Liver (tissue), 9 donors: ENCODE measurements around the gene SLC12A7. TPM values are rescaled to one million over a fixed set of nuclear protein-coding genes. Genes with fewer than 3 reads are reported as not detected.

ENCODE experiments used
- DNase-seq: peaks from one replicate; pipeline ENCODE4 v3.0.0-alpha.2; 2017; ENCODE audit warnings: low spot score
- H3K27ac ChIP-seq, 2 donors: one replicate each; pipeline ENCODE4 v1.7.0; 2013; ENCODE audit warnings: inconsistent platforms in 2 of 2, low read length in 2 of 2, control low read depth in 1 of 2, low read depth in 1 of 2, mild to moderate bottlenecking in 1 of 2
- H3K27me3 ChIP-seq, 4 donors: one replicate each; pipeline versions ENCODE4 v1.6.1 to v1.7.0; 2013; ENCODE audit warnings: low read length in 3 of 4, inconsistent platforms in 1 of 4, mild to moderate bottlenecking in 1 of 4, moderate library complexity in 1 of 4; ENCODE audit not compliant: control insufficient read depth in 4 of 4, insufficient read depth in 4 of 4
- H3K36me3 ChIP-seq, 4 donors: one replicate each; pipeline versions ENCODE4 v1.6.1 to v1.7.0; 2013; ENCODE audit warnings: low read length in 3 of 4, mild to moderate bottlenecking in 3 of 4, low read depth in 1 of 4, moderate library complexity in 1 of 4; ENCODE audit not compliant: control insufficient read depth in 4 of 4, insufficient read depth in 3 of 4
- H3K4me1 ChIP-seq, 4 donors: one replicate each; pipeline versions ENCODE4 v1.6.1 to v1.7.0; 2013; ENCODE audit warnings: low read length in 3 of 4, mild to moderate bottlenecking in 3 of 4, moderate library complexity in 1 of 4; ENCODE audit not compliant: control insufficient read depth in 4 of 4, insufficient read depth in 4 of 4
- H3K4me3 ChIP-seq, 3 donors: one replicate each; pipeline versions ENCODE4 v1.6.1 to v1.7.0; 2013; ENCODE audit warnings: low read length in 3 of 3, control low read depth in 1 of 3, low read depth in 1 of 3, mild to moderate bottlenecking in 1 of 3
- H3K9ac ChIP-seq, 2 donors: one replicate each; pipeline ENCODE4 v1.7.0; 2013; ENCODE audit warnings: low read length in 2 of 2, mild to moderate bottlenecking in 2 of 2, moderate library complexity in 2 of 2, control low read depth in 1 of 2, low read depth in 1 of 2
- H3K9me3 ChIP-seq, 4 donors: one replicate each; pipeline versions ENCODE4 v1.6.1 to v1.7.0; 2013; ENCODE audit warnings: low read length in 3 of 4; ENCODE audit not compliant: control insufficient read depth in 4 of 4
- ATF3 ChIP-seq: IDR thresholded peaks from 2 replicates; pipeline ENCODE4 v1.6.1; 2016; ENCODE audit warnings: antibody characterized with exemption
- EGR1 ChIP-seq, 2 donors: IDR thresholded peaks; 2 replicates each; pipeline ENCODE4 v1.6.1; 2016 to 2018; ENCODE audit warnings: antibody characterized with exemption in 2 of 2, low read depth in 2 of 2
- FOXA2 ChIP-seq: IDR thresholded peaks from 2 replicates; pipeline ENCODE4 v1.6.1; 2016; ENCODE audit warnings: antibody characterized with exemption
- HNF4G ChIP-seq: IDR thresholded peaks from 2 replicates; pipeline ENCODE4 v1.6.1; 2016; ENCODE audit warnings: antibody characterized with exemption
- JUND ChIP-seq, 2 donors: IDR thresholded peaks; 2 replicates each; pipeline ENCODE4 v1.6.1; 2016; ENCODE audit warnings: antibody characterized with exemption in 2 of 2
- NR2F2 ChIP-seq: IDR thresholded peaks from 2 replicates; pipeline ENCODE4 v1.6.1; 2016; ENCODE audit warnings: antibody characterized with exemption
- RAD21 ChIP-seq, 2 donors: IDR thresholded peaks; 2 replicates each; pipeline ENCODE4 v1.6.1; 2016; ENCODE audit warnings: antibody characterized with exemption in 2 of 2, mild to moderate bottlenecking in 2 of 2
- REST ChIP-seq: IDR thresholded peaks from 2 replicates; pipeline ENCODE4 v1.6.1; 2016; ENCODE audit warnings: antibody characterized with exemption, mild to moderate bottlenecking
- RXRA ChIP-seq, 2 donors: IDR thresholded peaks; 2 replicates each; pipeline ENCODE4 v1.6.1; 2017 to 2018; ENCODE audit warnings: antibody characterized with exemption in 2 of 2, mild to moderate bottlenecking in 1 of 2
- SP1 ChIP-seq: IDR thresholded peaks from 2 replicates; pipeline ENCODE4 v1.6.1; 2018; ENCODE audit warnings: antibody characterized with exemption, mild to moderate bottlenecking
- TAF1 ChIP-seq: conservative IDR thresholded peaks from 2 replicates; pipeline ENCODE4 v1.6.1; 2016; ENCODE audit warnings: antibody characterized with exemption, mild to moderate bottlenecking
- YY1 ChIP-seq: IDR thresholded peaks from 2 replicates; pipeline ENCODE4 v1.6.1; 2016; ENCODE audit warnings: antibody characterized with exemption, mild to moderate bottlenecking
- ZBTB33 ChIP-seq: IDR thresholded peaks from 2 replicates; pipeline ENCODE4 v1.6.1; 2016; ENCODE audit warnings: antibody characterized with exemption
- WGBS: extraction: QIAGEN DNeasy Blood & Tissue Kit; methylation state at CpG from one replicate; pipeline ENCODE4 v1.1.7; 2013; 5-methylcytosine and 5-hydroxymethylcytosine counted together
- polyA plus RNA-seq, 2 donors: library from polyadenylated mRNA; stranded (reverse) in 1 of 2; unstranded in 1 of 2; fragments of 200-250 nt in 1 of 2; fragments of >200 nt in 1 of 2; fragmentation: Nextera tagmentation in 1 of 2; extraction: Ambion mirVana in 1 of 2; gene quantifications; one replicate each; pipeline versions ENCODE4 v1.2.1 to v1.2.3, GENCODE V29; 2013 to 2015
- total RNA-seq, 2 donors: library from RNA; depleted of rRNA; stranded (reverse); fragments of >200 nt; gene quantifications; one replicate each; pipeline ENCODE4 v1.2.3, GENCODE V29; 2014
- donor health status: healthy.
- donor health status: healthy.
- donor health status: healthy.
- donor health status: healthy.
- donor health status: healthy.

The SLC12A7 gene
- total and polyA plus RNA-seq, 4 donors = 12.3 to 64.2 (median 28.9) TPM

GRCh38 chr5:1121044-1121443 lies 9.2 kb upstream of the SLC12A7 start:
- WGBS = 85% methylated on average over 14 of the region's 14 CpGs
- Histone ChIP-seq H3K9ac (no peak overlapping the region), H3K27ac (no peak overlapping the region), H3K4me3 (no peak overlapping the region), H3K36me3 (no peaks in the 10 kb centered on the region), H3K27me3 (no peaks in the 10 kb centered on the region), H3K4me1 (peaks cover 7 to 36% (median 26%) of the 10 kb centered on the region in 4 donors), H3K9me3 (no peaks in the 10 kb centered on the region)
- no peak for DNase-seq
- TF ChIP-seq RAD21 (IDR thresholded peaks at IDR 0.05) = no peak
- TF ChIP-seq ATF3 = no peak
- no peak for TF ChIP-seq REST
- TF ChIP-seq JUND (IDR thresholded peaks at IDR 0.05) = no peak
- TF ChIP-seq TAF1 = no peak
- no peak for TF ChIP-seq YY1
- TF ChIP-seq ZBTB33 = no peak
- TF ChIP-seq EGR1 (IDR thresholded peaks at IDR 0.05; ENCODE audit: low read depth in 2 of 2) = no peak
- no peak for TF ChIP-seq HNF4G
- TF ChIP-seq NR2F2 = no peak
- no peak for TF ChIP-seq SP1
- TF ChIP-seq RXRA (IDR thresholded peaks at IDR 0.05) = no peak

- Histone ChIP-seq H3K4me1 (peaks cover 7 to 36% (median 26%) of the 10 kb centered on the region in 4 donors), H3K9me3 (no peaks in the 10 kb centered on the region), H3K27ac (no peak overlapping the region), H3K9ac (no peak overlapping the region), H3K27me3 (no peaks in the 10 kb centered on the region), H3K36me3 (no peaks in the 10 kb centered on the region), H3K4me3 (no peak overlapping the region)
- no peak for DNase-seq
- 87% methylated on average over 41 of the region's 41 CpGs for WGBS
- TF ChIP-seq TAF1 = no peak
- TF ChIP-seq ZBTB33 = no peak
- TF ChIP-seq FOXA2 = no peak
Measured at GRCh38 chr5:1120236-1120999, 8.6 kb upstream of the SLC12A7 start.
